GM12875 (cell line): ENCODE measurements around the gene MCOLN3.

Experiments
- H3K4me3 ChIP-seq: one replicate; pipeline ENCODE4 v1.5.1; 2011; ENCODE audit warnings: low read depth, low read length, control low read depth
- TF ChIP-seq, protein P1 (sequence below): IDR thresholded peaks from 2 replicates; pipeline ENCODE4 v1.5.1; 2011; ENCODE audit warnings: low read depth, mild to moderate bottlenecking, control low read depth, inconsistent platforms, low read length, moderate library complexity, borderline replicate concordance; ENCODE audit not compliant: insufficient read depth

MCOLN3 gene

DNA sequence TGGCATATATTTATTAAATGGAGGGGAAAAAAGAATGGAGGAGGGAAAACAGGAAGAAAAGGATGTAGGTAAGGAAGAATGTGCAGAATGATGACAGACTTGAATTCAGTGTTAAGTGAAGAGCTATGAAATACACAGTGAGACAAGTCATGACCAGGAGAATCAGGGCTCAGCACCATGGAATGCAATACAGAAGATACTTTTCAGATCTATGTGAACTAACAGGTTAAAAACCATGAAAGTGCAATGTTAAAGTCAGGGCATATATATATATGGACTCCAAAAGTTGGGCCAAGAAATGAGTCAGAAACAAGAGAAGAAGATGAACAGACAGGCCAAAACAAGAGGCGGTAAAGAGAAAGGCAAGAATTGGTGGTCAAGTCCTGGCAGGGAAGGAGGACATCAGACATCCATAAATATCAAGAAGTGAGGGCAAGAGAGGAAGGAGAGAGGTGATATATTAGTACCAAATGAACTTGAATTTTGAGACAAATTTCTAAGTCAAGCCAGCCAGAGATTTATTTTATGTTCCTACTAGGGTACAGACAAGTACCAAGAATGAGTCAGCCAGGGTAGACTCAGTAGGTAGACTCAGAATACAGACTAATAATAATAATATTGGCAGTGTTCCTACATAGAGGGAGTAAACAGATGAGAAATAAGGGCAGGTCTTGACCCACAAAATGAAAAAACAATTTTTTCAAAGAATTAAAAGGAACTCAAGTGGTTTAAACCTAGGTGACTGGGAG, 39.5 kb upstream of the MCOLN3 start:
- H3K4me3 ChIP-seq, result no peak overlapping the region
- TF ChIP-seq, protein P1, sequence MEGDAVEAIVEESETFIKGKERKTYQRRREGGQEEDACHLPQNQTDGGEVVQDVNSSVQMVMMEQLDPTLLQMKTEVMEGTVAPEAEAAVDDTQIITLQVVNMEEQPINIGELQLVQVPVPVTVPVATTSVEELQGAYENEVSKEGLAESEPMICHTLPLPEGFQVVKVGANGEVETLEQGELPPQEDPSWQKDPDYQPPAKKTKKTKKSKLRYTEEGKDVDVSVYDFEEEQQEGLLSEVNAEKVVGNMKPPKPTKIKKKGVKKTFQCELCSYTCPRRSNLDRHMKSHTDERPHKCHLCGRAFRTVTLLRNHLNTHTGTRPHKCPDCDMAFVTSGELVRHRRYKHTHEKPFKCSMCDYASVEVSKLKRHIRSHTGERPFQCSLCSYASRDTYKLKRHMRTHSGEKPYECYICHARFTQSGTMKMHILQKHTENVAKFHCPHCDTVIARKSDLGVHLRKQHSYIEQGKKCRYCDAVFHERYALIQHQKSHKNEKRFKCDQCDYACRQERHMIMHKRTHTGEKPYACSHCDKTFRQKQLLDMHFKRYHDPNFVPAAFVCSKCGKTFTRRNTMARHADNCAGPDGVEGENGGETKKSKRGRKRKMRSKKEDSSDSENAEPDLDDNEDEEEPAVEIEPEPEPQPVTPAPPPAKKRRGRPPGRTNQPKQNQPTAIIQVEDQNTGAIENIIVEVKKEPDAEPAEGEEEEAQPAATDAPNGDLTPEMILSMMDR, result no peak

DNA sequence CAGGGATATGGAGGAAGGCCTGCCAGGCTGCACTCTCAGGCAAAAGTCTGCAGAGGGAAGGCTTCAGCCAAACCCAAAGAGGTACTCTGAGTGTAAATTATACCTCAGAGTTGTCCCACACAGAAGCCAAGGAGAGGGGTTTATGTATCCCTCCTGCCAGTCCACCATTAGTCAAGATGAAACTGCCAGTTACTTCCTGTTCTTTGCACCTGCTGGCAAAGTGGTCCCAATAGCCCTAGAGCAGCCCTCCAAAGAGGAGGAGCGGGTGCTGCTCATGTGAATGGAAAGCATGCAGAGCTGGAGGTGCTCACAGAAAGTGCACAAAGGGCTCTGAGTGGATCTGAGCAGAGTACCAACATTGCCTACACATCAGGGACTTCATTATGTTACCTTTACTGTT, 37.1 kb upstream of the MCOLN3 start:
- no peak overlapping the region for H3K4me3 ChIP-seq
- TF ChIP-seq, protein P1, result no peak

DNA sequence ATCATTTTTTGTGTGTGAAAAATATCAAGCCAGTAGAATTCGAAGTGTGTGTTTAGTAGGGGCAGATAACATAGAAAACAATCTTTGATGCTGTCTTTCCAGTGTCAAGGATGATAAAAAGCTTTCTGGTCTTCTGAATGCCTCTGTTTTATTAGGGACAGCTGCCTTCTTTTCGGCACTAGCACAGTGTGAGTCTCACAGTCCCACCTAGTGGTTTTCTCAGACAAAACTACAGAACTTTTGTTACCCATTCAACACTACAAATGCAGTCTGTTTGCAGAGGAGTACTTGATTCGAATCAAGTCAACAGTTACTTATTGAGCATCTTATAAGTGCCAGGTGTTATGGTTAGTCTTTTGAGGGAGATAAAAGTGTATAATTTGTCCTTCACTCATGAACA, 30.6 kb upstream of the MCOLN3 start:
- TF ChIP-seq, protein P1, result no peak; the same call in 1 of the 2 replicates
- H3K4me3 ChIP-seq, result no peak overlapping the region

DNA sequence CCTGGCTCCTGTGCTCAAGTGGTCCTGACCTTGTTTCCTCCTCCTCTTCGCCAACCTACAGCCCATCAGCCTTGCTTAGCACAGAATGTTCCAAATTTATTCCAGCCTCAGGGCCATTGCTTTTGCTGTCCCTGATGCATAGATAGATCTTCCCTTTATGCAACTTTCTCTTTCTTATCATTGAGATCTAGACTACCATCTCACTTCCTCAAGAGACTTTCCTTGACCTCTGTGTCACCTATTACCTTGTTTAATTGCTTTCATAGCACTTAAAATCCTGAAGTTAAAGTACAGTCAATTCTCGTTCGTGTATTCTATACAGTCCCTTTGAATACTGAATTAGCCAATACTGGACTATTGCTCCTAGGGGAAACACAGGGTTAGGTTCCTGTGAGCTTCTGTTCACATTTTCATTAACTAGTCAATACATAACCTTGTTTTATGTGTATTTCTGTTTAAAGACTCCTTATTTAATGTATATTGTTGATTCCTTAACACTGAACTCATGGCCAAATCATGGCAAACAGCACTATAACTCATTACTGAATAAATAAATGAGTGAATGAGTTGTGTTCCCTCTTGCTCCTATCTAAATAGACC, 26.2 kb upstream of the MCOLN3 start:
- TF ChIP-seq, protein P1, result no peak
- no peak overlapping the region for H3K4me3 ChIP-seq

DNA sequence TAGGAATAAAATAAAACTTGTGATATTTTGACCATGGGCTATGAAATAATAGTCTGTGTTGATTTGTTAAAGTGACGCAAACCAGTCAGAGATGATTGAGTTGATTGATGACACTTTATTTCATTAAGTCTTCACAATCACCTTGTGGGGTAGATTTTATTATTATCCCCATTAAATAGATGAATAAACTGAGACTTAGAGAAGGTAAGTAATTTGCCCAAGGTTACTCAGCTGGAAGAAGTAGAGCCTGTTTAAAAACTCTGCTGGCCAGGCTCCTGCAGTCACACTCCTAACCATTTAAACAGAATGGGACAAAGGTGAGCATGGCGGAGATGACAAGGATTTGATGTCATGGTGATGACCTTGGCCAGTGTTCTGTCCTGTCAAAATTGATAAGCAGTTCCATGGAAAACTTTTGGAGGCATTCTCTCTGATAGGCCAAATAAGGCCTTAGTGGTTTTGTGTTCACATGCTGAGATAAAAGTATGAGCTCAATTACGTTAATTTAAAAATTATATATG, 22.7 kb upstream of the MCOLN3 start:
- TF ChIP-seq, protein P1, result no peak
- H3K4me3 ChIP-seq, result no peak overlapping the region

DNA sequence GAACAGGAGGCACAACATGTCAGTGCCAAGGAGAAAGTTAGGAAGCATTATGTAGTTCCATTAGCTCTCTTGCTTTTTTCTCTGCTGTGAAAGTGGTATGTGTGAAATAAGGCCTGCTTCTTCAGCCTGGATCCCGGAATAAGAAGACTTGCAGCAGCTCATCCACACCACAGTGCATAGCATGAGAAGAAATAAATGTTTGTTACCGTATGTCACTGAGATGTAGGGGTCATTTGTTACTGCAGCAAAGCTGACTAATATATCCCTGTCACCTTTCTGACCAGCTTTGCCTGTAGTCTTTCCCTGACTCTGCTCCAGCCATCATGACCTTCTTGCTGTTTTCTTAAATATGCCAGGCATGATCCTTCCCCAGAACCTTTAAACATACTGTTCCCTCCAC, 20.5 kb upstream of the MCOLN3 start:
- H3K4me3 ChIP-seq, result no peak overlapping the region
- TF ChIP-seq, protein P1, result no peak

DNA sequence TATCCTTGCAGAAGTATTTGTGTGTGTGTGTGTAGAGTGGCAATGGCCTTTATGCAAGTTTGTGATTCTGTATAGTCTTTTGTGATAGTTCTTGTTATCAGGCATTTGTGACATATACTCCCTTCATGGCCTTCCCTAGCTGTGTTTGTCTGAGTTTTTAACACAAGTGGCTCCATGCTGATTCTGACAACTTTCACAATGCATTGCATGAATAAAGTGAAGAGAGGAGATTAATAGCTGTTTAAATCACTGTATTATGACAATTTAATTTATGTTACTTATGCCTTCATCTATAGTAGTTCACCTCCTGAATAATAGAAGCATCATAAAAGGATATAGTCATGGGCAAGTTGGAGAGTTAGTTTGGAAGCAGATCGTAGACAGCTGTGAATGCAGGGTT, 17.2 kb upstream of the MCOLN3 start:
- TF ChIP-seq, protein P1, result no peak
- H3K4me3 ChIP-seq, result no peak overlapping the region
